PC-3 (cell line): ENCODE data around the gene FAS.

Experiments
- EZH2 ChIP-seq: fragments of 300-600 bp; sonication (generic); IDR thresholded peaks from one replicate; pipeline ENCODE4 v1.6.1; 2017; ENCODE audit warnings: antibody characterized with exemption, mild to moderate bottlenecking, low read length; ENCODE audit not compliant: unreplicated experiment
- EZH2phosphoT487 ChIP-seq: fragments of 300-600 bp; sonication (generic); IDR thresholded peaks from 2 replicates; pipeline ENCODE4 v1.6.1; 2018; ENCODE audit warnings: mild to moderate bottlenecking, antibody characterized with exemption, low read length, borderline replicate concordance
- TF ChIP-seq, protein P1 (sequence below): fragments of 300-600 bp; sonication (generic); conservative IDR thresholded peaks from 2 replicates; pipeline ENCODE4 v1.5.1; 2017; ENCODE audit warnings: antibody characterized with exemption, low read depth, mild to moderate bottlenecking, low read length

DNA sequence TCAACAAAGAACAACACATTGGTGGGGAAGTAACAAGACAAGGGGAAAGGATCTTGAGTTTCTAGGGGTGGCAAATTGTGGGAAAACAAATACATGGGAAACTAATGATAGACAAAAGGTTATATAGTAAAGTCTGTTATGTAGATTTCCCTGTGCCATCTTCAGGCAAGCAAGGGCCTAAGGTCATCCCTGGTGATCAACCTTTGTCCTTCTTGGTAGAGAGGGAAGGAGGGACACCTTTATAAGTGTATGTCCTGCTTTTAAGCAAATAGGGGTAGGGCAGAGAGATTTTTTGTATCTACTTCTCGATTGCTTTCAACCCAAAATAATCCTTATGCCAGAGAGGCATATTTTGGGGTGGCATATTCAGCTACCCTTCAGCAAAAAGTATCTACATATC is 26.2 kb upstream of the FAS start:
- TF ChIP-seq, protein P1, sequence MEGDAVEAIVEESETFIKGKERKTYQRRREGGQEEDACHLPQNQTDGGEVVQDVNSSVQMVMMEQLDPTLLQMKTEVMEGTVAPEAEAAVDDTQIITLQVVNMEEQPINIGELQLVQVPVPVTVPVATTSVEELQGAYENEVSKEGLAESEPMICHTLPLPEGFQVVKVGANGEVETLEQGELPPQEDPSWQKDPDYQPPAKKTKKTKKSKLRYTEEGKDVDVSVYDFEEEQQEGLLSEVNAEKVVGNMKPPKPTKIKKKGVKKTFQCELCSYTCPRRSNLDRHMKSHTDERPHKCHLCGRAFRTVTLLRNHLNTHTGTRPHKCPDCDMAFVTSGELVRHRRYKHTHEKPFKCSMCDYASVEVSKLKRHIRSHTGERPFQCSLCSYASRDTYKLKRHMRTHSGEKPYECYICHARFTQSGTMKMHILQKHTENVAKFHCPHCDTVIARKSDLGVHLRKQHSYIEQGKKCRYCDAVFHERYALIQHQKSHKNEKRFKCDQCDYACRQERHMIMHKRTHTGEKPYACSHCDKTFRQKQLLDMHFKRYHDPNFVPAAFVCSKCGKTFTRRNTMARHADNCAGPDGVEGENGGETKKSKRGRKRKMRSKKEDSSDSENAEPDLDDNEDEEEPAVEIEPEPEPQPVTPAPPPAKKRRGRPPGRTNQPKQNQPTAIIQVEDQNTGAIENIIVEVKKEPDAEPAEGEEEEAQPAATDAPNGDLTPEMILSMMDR, result no peak
- TF ChIP-seq EZH2 (no peak), EZH2phosphoT487 (no peak)
